K562 (cell line): ENCODE measurements around the gene KCTD1. TPM values are rescaled to one million over a fixed set of nuclear protein-coding genes. Genes with fewer than 3 reads are reported as not detected.
A peak's percentile ranks its signal among the peaks of the same experiment; 100 is the strongest.

Source experiments
- ATAC-seq: fragments of 200-7000 bp; cut with Tn5 transposase; 3 replicates; pipeline ENCODE4 v1.9.1; 2020; ENCODE audit warnings: moderate library complexity
- BruUV-seq: library from RNA; stranded (reverse); fragments of 400-500 nt; replicated peaks from 2 replicates; lab custom pipeline; 2021; lab: Mats Ljungman, UMichigan
- CTCF ChIA-PET: fragments of 300-600 bp; formaldehyde crosslinking; extraction: SDS; loops from one replicate; lab custom pipeline; 2021; ENCODE audit warnings: low intra/inter-chr PET ratio; lab: Yijun Ruan, JAX
- POLR2A ChIA-PET: fragments of 300-600, 350-650 bp; sonication (Branson Sonifier 250); formaldehyde crosslinking; extraction: SDS; loops from one replicate; lab custom pipeline; 2021; ENCODE audit warnings: antibody characterized with exemption, inconsistent platforms; lab: Yijun Ruan, JAX
- DNase-seq, 4 experiments: peaks; one replicate each; pipeline versions ENCODE4 v3.0.0 to v3.0.0-alpha.2; 2011 to 2018; ENCODE audit warnings: low spot score in 3 of 4, mixed read lengths in 3 of 4; ENCODE audit errors: extremely low read depth in 1 of 4
- FAIRE-seq: peaks from 2 replicates; lab custom pipeline; 2011; peaks lifted over from hg19 to GRCh38; lab: Jason Lieb, UNC
- H2AFZ ChIP-seq: 2 replicates; pipeline ENCODE4 v1.6.0; 2011; ENCODE audit warnings: low read depth, low read length, control low read depth, inconsistent platforms
- H3K27ac ChIP-seq: fragments of 200-600 bp; 3 replicates; pipeline ENCODE4 v1.8.0; 2011; ENCODE audit warnings: low read depth, mild to moderate bottlenecking, control low read depth, inconsistent platforms, low read length, moderate library complexity, mixed read lengths; ENCODE audit errors: extremely low read depth
- H3K27me3 ChIP-seq, 2 experiments: fragments of 300-600 bp in 1 of 2; 2 replicates in 1 of 2; 3 replicates in 1 of 2; pipeline versions ENCODE4 v1.6.0 to v1.8.0; 2011; ENCODE audit warnings: inconsistent platforms in 2 of 2, low read length in 2 of 2, mild to moderate bottlenecking in 1 of 2, mixed read lengths in 1 of 2, moderate library complexity in 1 of 2; ENCODE audit not compliant: control insufficient read depth in 2 of 2, insufficient read depth in 2 of 2
- H3K36me3 ChIP-seq: fragments of 300-600 bp; 3 replicates; pipeline ENCODE4 v1.8.0; 2011; ENCODE audit warnings: mild to moderate bottlenecking, low read length, inconsistent platforms; ENCODE audit not compliant: control insufficient read depth, insufficient read depth
- H3K4me1 ChIP-seq, 2 experiments: fragments of 200-600 bp in 1 of 2; replicated peaks in 1 of 2; 2 replicates in 1 of 2; 3 replicates in 1 of 2; pipeline versions ENCODE4 v1.5.1 to v1.8.0; 2011; ENCODE audit warnings: inconsistent platforms in 2 of 2, low read length in 2 of 2, mild to moderate bottlenecking in 1 of 2, mixed read lengths in 1 of 2, moderate library complexity in 1 of 2; ENCODE audit not compliant: control insufficient read depth in 2 of 2, insufficient read depth in 2 of 2
- H3K4me2 ChIP-seq: 2 replicates; pipeline ENCODE4 v1.6.1; 2011; ENCODE audit warnings: low read length, control low read depth, inconsistent platforms, mixed read lengths; ENCODE audit not compliant: insufficient read depth
- H3K4me3 ChIP-seq: fragments of 200-600 bp; sonication (generic), shearing (Covaris generic); 2 replicates; pipeline ENCODE4 v1.5.1; 2016; ENCODE audit warnings: control low read depth, inconsistent platforms
- H3K79me2 ChIP-seq: fragments of 200-600 bp; 3 replicates; pipeline ENCODE4 v1.8.0; 2011; ENCODE audit warnings: low read length, inconsistent platforms; ENCODE audit not compliant: control insufficient read depth, insufficient read depth
- H3K9ac ChIP-seq, 2 experiments: 2 replicates each; pipeline versions ENCODE4 v1.6.0 to v1.6.1; 2011; ENCODE audit warnings: low read depth in 2 of 2, low read length in 2 of 2, control low read depth in 1 of 2, inconsistent platforms in 1 of 2, mild to moderate bottlenecking in 1 of 2, mixed read lengths in 1 of 2; ENCODE audit not compliant: insufficient read depth in 1 of 2
- H3K9me1 ChIP-seq: one replicate; pipeline ENCODE4 v1.6.0; 2011; ENCODE audit warnings: inconsistent platforms, mild to moderate bottlenecking, low read length, moderate library complexity; ENCODE audit not compliant: control insufficient read depth, insufficient read depth
- H3K9me3 ChIP-seq: replicated peaks from 2 replicates; pipeline ENCODE4 v1.5.1; 2011; ENCODE audit warnings: low read depth, low read length, inconsistent platforms; ENCODE audit not compliant: control insufficient read depth, insufficient read depth
- H4K20me1 ChIP-seq: replicated peaks from 2 replicates; pipeline ENCODE4 v1.6.1; 2011; ENCODE audit warnings: low read length, inconsistent platforms, mixed read lengths; ENCODE audit not compliant: control insufficient read depth, insufficient read depth
- FOXJ2 ChIP-seq: fragments of 200-800 bp; sonication (Bioruptor generic); IDR thresholded peaks from 2 replicates; pipeline ENCODE4 v1.6.1; 2016; ENCODE audit warnings: missing genetic modification characterization, missing compliant biosample characterization
- KLF13 ChIP-seq: fragments of 450-650 bp; IDR thresholded peaks from 2 replicates; pipeline ENCODE4 v1.6.1; 2016; ENCODE audit warnings: missing genetic modification characterization, low read depth, mild to moderate bottlenecking, missing compliant biosample characterization, moderate library complexity, borderline replicate concordance
- NFIC ChIP-seq: fragments of 450-650 bp; IDR thresholded peaks from 2 replicates; pipeline ENCODE4 v1.6.1; 2017; ENCODE audit warnings: mild to moderate bottlenecking, inconsistent platforms
- NFIX ChIP-seq: fragments of 250-450 bp; sonication (Bioruptor Pico); IDR thresholded peaks from 2 replicates; pipeline ENCODE4 v1.4.0; 2020; ENCODE audit warnings: low read depth, mild to moderate bottlenecking, moderate library complexity
- ZNF263 ChIP-seq: sonication (generic); formaldehyde crosslinking; IDR thresholded peaks from 2 replicates; pipeline ENCODE4 v1.8.0; 2022; ENCODE audit warnings: mild to moderate bottlenecking, missing genetic modification reagents, borderline replicate concordance
- WGBS: fragments of 100-300 bp; shearing (Covaris generic); methylation state at CpG from one replicate; pipeline ENCODE4 v1.1.6; 2016; ENCODE audit warnings: low coverage, mixed read lengths; ENCODE audit not compliant: insufficient coverage; ENCODE audit errors: missing lambda C conversion rate; 5-methylcytosine and 5-hydroxymethylcytosine counted together
- in situ Hi-C: fragments of 300-500 bp; cut with MboI; formaldehyde crosslinking; loops from 4 replicates; pipeline ENCODE4 v1.15.0; 2018; ENCODE audit warnings: inconsistent platforms, mixed read lengths
- intact Hi-C: fragments of 100-400 bp; cut with micrococcal nuclease; formaldehyde crosslinking; loops from 2 replicates; pipeline ENCODE4 v1.14.2; 2022
- polyA plus RNA-seq, 8 experiments: library from polyadenylated mRNA; depleted of rRNA in 4 of 8; stranded (reverse) in 5 of 8; unstranded in 3 of 8; fragments of >200 nt; fragmentation: Nextera tagmentation in 2 of 8; fragmentation: Illumina TruSeq in 1 of 8; extraction: Ambion mirVana in 2 of 8; extraction: Trizol in 1 of 8; gene quantifications; 2 replicates each; pipeline versions ENCODE4 v1.2.1 to v1.2.3, GENCODE V29; 2011 to 2014; ENCODE audit warnings: inconsistent platforms in 1 of 8, missing spikeins in 1 of 8
- total RNA-seq, 7 experiments: library from RNA; depleted of rRNA in 6 of 7; stranded (reverse); fragments of >200 nt in 6 of 7; fragmentation: Illumina TruSeq in 2 of 7; extraction: Trizol in 2 of 7; gene quantifications; 2 replicates each; pipeline versions ENCODE4 v1.2.1 to v1.2.3, GENCODE V29; 2011 to 2021; ENCODE audit warnings: low replicate concordance in 1 of 7

KCTD1 gene
- total and polyA plus RNA-seq, 9 of the 15 experiments (the other 6 are each of a cell fraction or from before 2014, with no cell fraction given): not detected

DNA sequence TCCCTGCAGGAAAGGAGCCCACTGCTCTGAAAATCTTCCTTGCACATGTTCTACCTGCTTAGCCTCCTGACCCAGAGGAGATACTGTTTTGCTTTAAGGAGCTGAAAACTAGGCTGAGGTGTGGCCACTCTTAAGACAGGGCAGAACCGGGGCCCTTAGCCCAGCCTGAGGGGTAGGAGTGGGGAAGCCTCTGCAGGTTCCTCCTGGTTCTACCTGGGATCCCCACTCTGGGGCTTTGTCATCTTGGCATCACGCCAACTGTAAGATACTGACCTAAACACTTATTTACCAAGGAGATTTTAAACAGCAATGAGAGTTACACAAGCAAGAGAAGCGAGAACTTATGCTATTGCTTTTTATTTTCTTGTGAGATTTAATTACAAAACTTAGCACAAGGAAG is 86.9 kb downstream of the KCTD1 start:
- in situ Hi-C loops (no loop called here), intact Hi-C loops (no loop called here)
- no peak for DNase-seq
- Histone ChIP-seq H3K9ac (no peak overlapping the region), H4K20me1 (no peaks in the 10 kb centered on the region), H3K4me2 (no peak overlapping the region), H3K27me3 (peaks cover 2 to 36% of the 10 kb centered on the region in 2 experiments; a peak in 2 of 5 replicates), H3K9me1 (no peaks in the 10 kb centered on the region), H3K4me1 (peaks cover 0 to 3% of the 10 kb centered on the region in 2 experiments; a peak in 1 of 5 replicates), H2AFZ (no peak overlapping the region), H3K4me3 (no peak overlapping the region), H3K9me3 (no peaks in the 10 kb centered on the region), H3K27ac (no peak overlapping the region), H3K79me2 (no peaks in the 10 kb centered on the region), H3K36me3 (no peaks in the 10 kb centered on the region)
- WGBS: 4% methylated on average over 3 of the region's 3 CpGs
- no peak for ATAC-seq
- ChIA-PET POLR2A (no interaction called here), CTCF (no interaction called here)
- no peak for FAIRE-seq
- TF ChIP-seq NFIC (peak; percentile 87), ZNF263 (no peak), NFIX (CRISPR knock-in tag) (peak; percentile 79)
- no TSS peak for BruUV-seq

DNA sequence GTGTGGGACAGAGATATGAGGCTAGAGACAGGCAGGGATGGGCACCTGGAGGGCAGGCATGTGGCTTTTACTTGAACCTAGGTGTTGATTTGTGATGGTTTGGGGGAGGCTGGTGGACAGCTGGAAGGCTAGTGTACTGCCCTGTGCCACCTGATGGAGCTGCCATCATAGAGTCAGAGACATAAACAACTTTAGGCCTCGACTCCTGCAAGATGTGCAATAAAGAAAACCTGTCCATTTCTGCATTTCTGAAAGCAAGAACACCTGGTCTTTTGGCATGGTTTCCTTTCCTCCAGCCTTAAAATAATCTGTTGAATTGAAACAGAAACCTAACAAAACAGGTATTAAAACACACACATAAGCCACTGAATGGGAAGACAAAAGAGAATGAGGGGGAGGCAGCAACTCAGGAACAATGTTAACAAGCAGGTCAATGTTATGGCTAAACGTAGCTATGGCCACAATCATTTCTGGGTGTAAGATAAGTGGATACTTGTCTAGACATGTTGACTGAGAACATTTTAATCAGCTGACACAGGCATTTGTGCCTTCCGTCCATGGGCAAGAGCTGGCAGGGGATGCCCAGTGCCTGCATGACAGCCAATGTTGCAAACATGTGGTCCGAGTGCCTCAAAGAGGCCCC is 87.8 kb downstream of the KCTD1 start:
- no peak overlapping the region for H3K27ac ChIP-seq

More for the DNA sequence above, 87.8 kb downstream of the KCTD1 start:
- H3K27me3 ChIP-seq: peaks cover 5 to 36% of the 10 kb centered on the region in 2 experiments; a peak in 2 of 5 replicates
- ATAC-seq (no peak), FAIRE-seq (no peak), DNase-seq (no peak)
- POLR2A ChIA-PET: interaction anchor here (1.5 kb wide), 1 partner anchor 20 kb away, joined by 3 read pairs; no protein-coding TSS in a partner anchor
- no peaks in the 10 kb centered on the region for H3K79me2 ChIP-seq
- H3K36me3 ChIP-seq: no peaks in the 10 kb centered on the region
- H4K20me1 ChIP-seq: no peaks in the 10 kb centered on the region
- in situ Hi-C loops (no loop called here), intact Hi-C loops (no loop called here)
- H2AFZ ChIP-seq: no peak overlapping the region
- CTCF ChIA-PET: no interaction called here
- 0% methylated on average over 4 of the region's 4 CpGs for WGBS
- TF ChIP-seq FOXJ2 (tag) (peak; percentile 79), KLF13 (tag) (no peak)
- H3K9me3 ChIP-seq: no peaks in the 10 kb centered on the region
- no peak overlapping the region for H3K4me2 ChIP-seq
- BruUV-seq: no TSS peak
- no peak overlapping the region for H3K9ac ChIP-seq
- peaks cover 0 to 3% of the 10 kb centered on the region in 2 experiments; a peak in 1 of 5 replicates for H3K4me1 ChIP-seq
- H3K4me3 ChIP-seq: no peak overlapping the region
- H3K9me1 ChIP-seq: no peaks in the 10 kb centered on the region
